Measurements from ENCODE around the gene C3orf20.

The C3orf20 gene

GRCh38 chr3:14764331-14765059 is 89.6 kb downstream of the C3orf20 start:
- Histone ChIP-seq H3K4me3 (ENCODE audit: low read length in 2 of 2) (no peak overlapping the region), H3K9me3 (ENCODE audit: control insufficient read depth in 2 of 2, low read length in 2 of 2) (no peaks in the 10 kb centered on the region), H3K36me3 (ENCODE audit: control insufficient read depth in 2 of 2, insufficient read depth in 2 of 2, low read length in 2 of 2) (no peaks in the 10 kb centered on the region), H3K4me1 (ENCODE audit: control insufficient read depth in 2 of 2, insufficient read depth in 2 of 2, low read length in 2 of 2) (no peaks in the 10 kb centered on the region), H3K9ac (ENCODE audit: low read depth in 1 of 2, low read length in 2 of 2) (no peak overlapping the region), H3K27ac (ENCODE audit: low read depth in 2 of 2, low read length in 2 of 2) (no peak overlapping the region), H3K27me3 (ENCODE audit: control insufficient read depth in 2 of 2, insufficient read depth in 2 of 2, low read length in 2 of 2) (no peaks in the 10 kb centered on the region)

- Histone ChIP-seq H3K27me3 (ENCODE audit: control insufficient read depth in 2 of 2, insufficient read depth in 2 of 2, low read length in 2 of 2) (no peaks in the 10 kb centered on the region), H3K4me3 (ENCODE audit: low read length in 2 of 2) (no peak overlapping the region), H3K4me1 (ENCODE audit: control insufficient read depth in 2 of 2, insufficient read depth in 2 of 2, low read length in 2 of 2) (no peaks in the 10 kb centered on the region), H3K27ac (ENCODE audit: low read depth in 2 of 2, low read length in 2 of 2) (no peak overlapping the region), H3K9me3 (ENCODE audit: control insufficient read depth in 2 of 2, low read length in 2 of 2) (no peaks in the 10 kb centered on the region), H3K36me3 (ENCODE audit: control insufficient read depth in 2 of 2, insufficient read depth in 2 of 2, low read length in 2 of 2) (no peaks in the 10 kb centered on the region), H3K9ac (ENCODE audit: low read depth in 1 of 2, low read length in 2 of 2) (no peak overlapping the region)
These were observed 90.1 kb downstream of the C3orf20 start for GRCh38 chr3:14765060-14765400.

- H3K9me3 ChIP-seq (ENCODE audit: control insufficient read depth in 2 of 2, low read length in 2 of 2), result no peaks in the 10 kb centered on the region
- no peak overlapping the region for H3K9ac ChIP-seq (ENCODE audit: low read depth in 1 of 2, low read length in 2 of 2)
- no peak overlapping the region for H3K4me3 ChIP-seq (ENCODE audit: low read length in 2 of 2)
- H3K4me1 ChIP-seq (ENCODE audit: control insufficient read depth in 2 of 2, insufficient read depth in 2 of 2, low read length in 2 of 2), result no peaks in the 10 kb centered on the region
- no peaks in the 10 kb centered on the region for H3K27me3 ChIP-seq (ENCODE audit: control insufficient read depth in 2 of 2, insufficient read depth in 2 of 2, low read length in 2 of 2)
- no peaks in the 10 kb centered on the region for H3K36me3 ChIP-seq (ENCODE audit: control insufficient read depth in 2 of 2, insufficient read depth in 2 of 2, low read length in 2 of 2)
- no peak overlapping the region for H3K27ac ChIP-seq (ENCODE audit: low read depth in 2 of 2, low read length in 2 of 2)
These were observed 90.9 kb downstream of the C3orf20 start for GRCh38 chr3:14765576-14766427.

DNA sequence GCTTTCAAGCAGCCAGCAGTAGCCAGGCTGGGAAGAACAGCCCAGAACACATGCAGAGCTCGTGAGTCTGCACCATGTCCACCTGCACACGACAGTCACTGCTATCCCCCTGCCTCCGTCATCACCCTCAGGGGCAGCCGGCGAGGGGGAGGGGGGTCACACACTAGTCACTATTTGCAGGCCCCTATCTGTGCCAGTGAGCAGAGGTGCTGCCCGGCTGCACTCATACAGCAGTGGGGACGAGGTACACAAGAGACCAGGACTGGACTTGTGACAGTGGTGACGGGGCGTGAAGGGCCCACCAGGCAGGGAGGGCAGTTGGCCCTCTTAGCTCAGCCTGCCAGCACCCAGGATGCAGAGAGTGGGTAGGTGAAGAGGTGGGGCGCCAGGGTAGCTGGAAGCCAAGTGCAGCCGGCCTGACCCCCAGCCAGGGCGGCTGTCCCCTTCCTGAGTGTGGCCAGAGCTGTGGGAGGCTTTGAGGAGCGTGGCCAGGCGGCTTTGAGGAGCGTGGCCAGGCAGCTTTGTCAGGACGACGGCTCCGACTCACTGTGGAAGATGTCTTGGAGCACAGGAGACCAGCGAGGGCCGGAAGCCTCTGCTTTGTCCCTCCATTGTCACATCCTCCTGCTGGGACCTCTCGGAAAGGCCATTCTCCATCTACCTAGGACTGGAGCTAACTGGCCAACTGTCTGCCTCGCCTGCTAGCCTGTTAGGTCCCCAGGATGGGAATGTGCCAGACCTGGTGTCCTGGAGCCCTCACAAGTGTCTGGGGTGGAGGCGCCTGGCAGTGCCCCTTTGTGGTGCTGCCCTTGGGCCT is 91.7 kb downstream of the C3orf20 start:
- no peak overlapping the region for H3K4me3 ChIP-seq (ENCODE audit: low read length in 2 of 2)
- no peak overlapping the region for H3K27ac ChIP-seq (ENCODE audit: low read depth in 2 of 2, low read length in 2 of 2)
- no peaks in the 10 kb centered on the region for H3K4me1 ChIP-seq (ENCODE audit: control insufficient read depth in 2 of 2, insufficient read depth in 2 of 2, low read length in 2 of 2)
- H3K9me3 ChIP-seq (ENCODE audit: control insufficient read depth in 2 of 2, low read length in 2 of 2), result no peaks in the 10 kb centered on the region
- H3K27me3 ChIP-seq (ENCODE audit: control insufficient read depth in 2 of 2, insufficient read depth in 2 of 2, low read length in 2 of 2), result no peaks in the 10 kb centered on the region
- no peak overlapping the region for H3K9ac ChIP-seq (ENCODE audit: low read depth in 1 of 2, low read length in 2 of 2)
- no peaks in the 10 kb centered on the region for H3K36me3 ChIP-seq (ENCODE audit: control insufficient read depth in 2 of 2, insufficient read depth in 2 of 2, low read length in 2 of 2)

DNA sequence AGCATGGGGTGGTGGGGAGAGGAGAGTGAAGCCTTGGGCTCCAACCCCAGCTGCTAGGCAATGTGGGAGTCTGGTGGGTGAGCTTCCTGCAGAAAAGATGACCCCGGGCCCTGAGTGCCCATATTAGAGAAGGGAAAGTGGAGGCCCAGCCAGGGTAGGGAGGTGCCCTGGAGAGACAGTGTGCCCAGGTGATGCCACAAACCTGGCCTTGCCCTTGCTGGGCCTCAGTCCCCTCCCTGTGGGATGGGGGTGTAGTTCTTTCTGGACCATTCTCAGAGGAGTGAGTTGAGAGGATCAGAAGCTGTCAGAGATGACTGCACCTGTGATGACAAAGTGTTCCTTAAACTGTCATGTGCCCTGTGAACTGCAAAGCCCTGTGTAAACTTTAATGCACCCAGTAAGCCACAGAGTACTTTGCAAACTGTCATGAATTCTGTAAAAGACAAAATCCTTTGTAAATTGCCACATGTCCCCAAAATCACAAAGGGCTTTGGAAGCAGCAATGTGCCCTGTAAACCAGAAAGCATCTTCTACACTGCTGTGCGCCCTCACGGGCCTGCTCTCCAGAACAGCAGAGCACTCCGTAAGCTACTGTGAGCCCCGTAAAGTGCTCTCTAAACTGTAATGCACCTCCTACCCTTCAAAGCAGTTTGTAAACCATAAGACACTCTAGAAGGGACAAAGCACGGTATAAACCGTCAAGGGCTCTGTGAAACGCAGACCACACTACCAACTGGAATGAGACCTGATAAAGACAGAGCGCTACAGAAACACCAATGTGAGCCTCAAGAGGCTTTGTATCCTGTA is 92.5 kb downstream of the C3orf20 start:
- Histone ChIP-seq H3K9ac (ENCODE audit: low read depth in 1 of 2, low read length in 2 of 2) (no peak overlapping the region), H3K27me3 (ENCODE audit: control insufficient read depth in 2 of 2, insufficient read depth in 2 of 2, low read length in 2 of 2) (no peaks in the 10 kb centered on the region), H3K36me3 (ENCODE audit: control insufficient read depth in 2 of 2, insufficient read depth in 2 of 2, low read length in 2 of 2) (no peaks in the 10 kb centered on the region), H3K4me1 (ENCODE audit: control insufficient read depth in 2 of 2, insufficient read depth in 2 of 2, low read length in 2 of 2) (no peaks in the 10 kb centered on the region), H3K4me3 (ENCODE audit: low read length in 2 of 2) (no peak overlapping the region), H3K9me3 (ENCODE audit: control insufficient read depth in 2 of 2, low read length in 2 of 2) (no peaks in the 10 kb centered on the region), H3K27ac (ENCODE audit: low read depth in 2 of 2, low read length in 2 of 2) (no peak overlapping the region)

- no peaks in the 10 kb centered on the region for H3K36me3 ChIP-seq (ENCODE audit: control insufficient read depth in 2 of 2, insufficient read depth in 2 of 2, low read length in 2 of 2)
- H3K27ac ChIP-seq (ENCODE audit: low read depth in 2 of 2, low read length in 2 of 2), result no peak overlapping the region
- no peaks in the 10 kb centered on the region for H3K27me3 ChIP-seq (ENCODE audit: control insufficient read depth in 2 of 2, insufficient read depth in 2 of 2, low read length in 2 of 2)
- no peaks in the 10 kb centered on the region for H3K4me1 ChIP-seq (ENCODE audit: control insufficient read depth in 2 of 2, insufficient read depth in 2 of 2, low read length in 2 of 2)
- no peaks in the 10 kb centered on the region for H3K9me3 ChIP-seq (ENCODE audit: control insufficient read depth in 2 of 2, low read length in 2 of 2)
- H3K9ac ChIP-seq (ENCODE audit: low read depth in 1 of 2, low read length in 2 of 2), result no peak overlapping the region
- no peak overlapping the region for H3K4me3 ChIP-seq (ENCODE audit: low read length in 2 of 2)
These were observed 93.3 kb downstream of the C3orf20 start for GRCh38 chr3:14768182-14768790.

DNA sequence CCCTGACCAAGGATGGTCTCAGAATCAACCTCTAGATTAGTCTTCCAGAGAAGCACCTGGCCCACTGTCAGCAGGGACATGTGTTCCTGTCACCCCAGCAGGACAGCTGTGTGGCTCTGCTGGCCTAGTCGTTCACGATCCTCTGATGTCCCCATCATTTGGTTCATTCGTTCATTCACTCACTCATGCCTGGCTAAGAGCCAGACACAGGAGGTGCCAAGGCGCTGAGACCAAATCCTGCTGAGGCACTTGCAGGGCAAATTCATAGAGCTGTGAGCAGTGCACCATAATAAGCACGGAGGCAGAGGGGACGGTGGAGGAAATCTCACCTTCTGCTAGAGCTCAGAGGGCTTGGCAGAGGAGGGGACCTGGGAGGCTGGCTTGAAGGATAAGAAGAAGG is 93.9 kb downstream of the C3orf20 start:
- H3K4me1 ChIP-seq (ENCODE audit: control insufficient read depth in 2 of 2, insufficient read depth in 2 of 2, low read length in 2 of 2), result no peaks in the 10 kb centered on the region
- no peak overlapping the region for H3K4me3 ChIP-seq (ENCODE audit: low read length in 2 of 2)
- H3K27me3 ChIP-seq (ENCODE audit: control insufficient read depth in 2 of 2, insufficient read depth in 2 of 2, low read length in 2 of 2), result no peaks in the 10 kb centered on the region
- no peak overlapping the region for H3K27ac ChIP-seq (ENCODE audit: low read depth in 2 of 2, low read length in 2 of 2)
- no peaks in the 10 kb centered on the region for H3K36me3 ChIP-seq (ENCODE audit: control insufficient read depth in 2 of 2, insufficient read depth in 2 of 2, low read length in 2 of 2)
- no peaks in the 10 kb centered on the region for H3K9me3 ChIP-seq (ENCODE audit: control insufficient read depth in 2 of 2, low read length in 2 of 2)
- no peak overlapping the region for H3K9ac ChIP-seq (ENCODE audit: low read depth in 1 of 2, low read length in 2 of 2)

GRCh38 chr3:14769544-14770325 is 94.8 kb downstream of the C3orf20 start:
- Histone ChIP-seq H3K27ac (ENCODE audit: low read depth in 2 of 2, low read length in 2 of 2) (no peak overlapping the region), H3K36me3 (ENCODE audit: control insufficient read depth in 2 of 2, insufficient read depth in 2 of 2, low read length in 2 of 2) (no peaks in the 10 kb centered on the region), H3K9ac (ENCODE audit: low read depth in 1 of 2, low read length in 2 of 2) (no peak overlapping the region), H3K27me3 (ENCODE audit: control insufficient read depth in 2 of 2, insufficient read depth in 2 of 2, low read length in 2 of 2) (no peaks in the 10 kb centered on the region), H3K4me1 (ENCODE audit: control insufficient read depth in 2 of 2, insufficient read depth in 2 of 2, low read length in 2 of 2) (no peaks in the 10 kb centered on the region), H3K9me3 (ENCODE audit: control insufficient read depth in 2 of 2, low read length in 2 of 2) (no peaks in the 10 kb centered on the region), H3K4me3 (ENCODE audit: low read length in 2 of 2) (no peak overlapping the region)

GRCh38 chr3:14770591-14770990 is 95.7 kb downstream of the C3orf20 start:
- H3K36me3 ChIP-seq (ENCODE audit: control insufficient read depth in 2 of 2, insufficient read depth in 2 of 2, low read length in 2 of 2), result no peaks in the 10 kb centered on the region
- no peaks in the 10 kb centered on the region for H3K27me3 ChIP-seq (ENCODE audit: control insufficient read depth in 2 of 2, insufficient read depth in 2 of 2, low read length in 2 of 2)
- H3K9ac ChIP-seq (ENCODE audit: low read depth in 1 of 2, low read length in 2 of 2), result no peak overlapping the region
- no peak overlapping the region for H3K4me3 ChIP-seq (ENCODE audit: low read length in 2 of 2)
- no peak overlapping the region for H3K27ac ChIP-seq (ENCODE audit: low read depth in 2 of 2, low read length in 2 of 2)
- H3K9me3 ChIP-seq (ENCODE audit: control insufficient read depth in 2 of 2, low read length in 2 of 2), result no peaks in the 10 kb centered on the region
- no peaks in the 10 kb centered on the region for H3K4me1 ChIP-seq (ENCODE audit: control insufficient read depth in 2 of 2, insufficient read depth in 2 of 2, low read length in 2 of 2)

Measured in mucosa of rectum (tissue), 2 donors.